ENCODE measurements around the gene TBC1D3B.
"Not testable (repeated sequence)": the region's sequence is repeated elsewhere in the genome, so short reads cannot be mapped to it uniquely, and the experiment has no call there.

Gene TBC1D3B

GRCh38 chr17:36136439-36136838 lies 40.0 kb downstream of the TBC1D3B start:
- DNase-seq = no peak
- in situ Hi-C loops (cut with MboI; ENCODE audit: low pct_unique_long_range_greater_than_20kb, low sequenced_read_pairs) = no loop called here

GRCh38 chr17:36136036-36136435 lies 40.4 kb downstream of the TBC1D3B start:
- in situ Hi-C loops (cut with MboI; ENCODE audit: low pct_unique_long_range_greater_than_20kb, low sequenced_read_pairs) = no loop called here
- DNase-seq = no peak

- in situ Hi-C loops (cut with MboI; ENCODE audit: low pct_unique_long_range_greater_than_20kb, low sequenced_read_pairs) = no loop called here
- DNase-seq = no peak
Observed at GRCh38 chr17:36135465-36135864, 41.0 kb downstream of the TBC1D3B start.

GRCh38 chr17:36133602-36134236 lies 42.7 kb downstream of the TBC1D3B start:
- no peak for DNase-seq
- in situ Hi-C loops (cut with MboI; ENCODE audit: low pct_unique_long_range_greater_than_20kb, low sequenced_read_pairs) = no loop called here

- no peak for DNase-seq
- in situ Hi-C loops (cut with MboI; ENCODE audit: low pct_unique_long_range_greater_than_20kb, low sequenced_read_pairs) = no loop called here
Observed at GRCh38 chr17:36132421-36132831, 44.0 kb downstream of the TBC1D3B start.

GRCh38 chr17:36131931-36132330 lies 44.5 kb downstream of the TBC1D3B start:
- in situ Hi-C loops (cut with MboI; ENCODE audit: low pct_unique_long_range_greater_than_20kb, low sequenced_read_pairs) = no loop called here
- DNase-seq = no peak

- in situ Hi-C loops (cut with MboI; ENCODE audit: low pct_unique_long_range_greater_than_20kb, low sequenced_read_pairs) = no loop called here
- DNase-seq = peak; percentile 23
Observed at GRCh38 chr17:36131421-36131820, 45.0 kb downstream of the TBC1D3B start.

- DNase-seq = no peak
Observed at GRCh38 chr17:36130346-36130745, 46.1 kb downstream of the TBC1D3B start.

GRCh38 chr17:36129616-36130015 lies 46.8 kb downstream of the TBC1D3B start:
- no peak for DNase-seq
- in situ Hi-C loops (cut with MboI; ENCODE audit: low pct_unique_long_range_greater_than_20kb, low sequenced_read_pairs) = no loop called here

More at GRCh38 chr17:36130346-36130745, 46.1 kb downstream of the TBC1D3B start:
- in situ Hi-C loops (cut with MboI; ENCODE audit: low pct_unique_long_range_greater_than_20kb, low sequenced_read_pairs) = no loop called here

- in situ Hi-C loops (cut with MboI; ENCODE audit: low pct_unique_long_range_greater_than_20kb, low sequenced_read_pairs) = no loop called here
Observed at GRCh38 chr17:36128411-36128978, 47.9 kb downstream of the TBC1D3B start.

GRCh38 chr17:36127911-36128310 lies 48.5 kb downstream of the TBC1D3B start:
- no peak for DNase-seq
- in situ Hi-C loops (cut with MboI; ENCODE audit: low pct_unique_long_range_greater_than_20kb, low sequenced_read_pairs) = no loop called here

More at GRCh38 chr17:36128411-36128978, 47.9 kb downstream of the TBC1D3B start:
- no peak for DNase-seq

GRCh38 chr17:36127199-36127893 lies 49.1 kb downstream of the TBC1D3B start:
- in situ Hi-C loops (cut with MboI; ENCODE audit: low pct_unique_long_range_greater_than_20kb, low sequenced_read_pairs) = no loop called here
- no peak for DNase-seq

GRCh38 chr17:36124879-36125824 lies 51.3 kb downstream of the TBC1D3B start:
- no peak for DNase-seq
- in situ Hi-C loops (cut with MboI; ENCODE audit: low pct_unique_long_range_greater_than_20kb, low sequenced_read_pairs) = loop anchor here (25.0 kb wide), 1 partner anchor 87 kb away; the partner anchor contains the start of gene CCL4L2

- DNase-seq = no peak
- in situ Hi-C loops (cut with MboI; ENCODE audit: low pct_unique_long_range_greater_than_20kb, low sequenced_read_pairs) = loop anchor here (25.0 kb wide), 1 partner anchor 89 kb away; the partner anchor contains the start of gene CCL4L2
Observed at GRCh38 chr17:36123431-36123830, 53.0 kb downstream of the TBC1D3B start.

- not testable (repeated sequence) for DNase-seq
- in situ Hi-C loops (cut with MboI; ENCODE audit: low pct_unique_long_range_greater_than_20kb, low sequenced_read_pairs) = loop anchor here (25.0 kb wide), 1 partner anchor 91 kb away; the partner anchor contains the start of gene CCL4L2
Observed at GRCh38 chr17:36121099-36121498, 55.3 kb downstream of the TBC1D3B start.

- in situ Hi-C loops (cut with MboI; ENCODE audit: low pct_unique_long_range_greater_than_20kb, low sequenced_read_pairs) = loop anchor here (25.0 kb wide), 1 partner anchor 92 kb away; the partner anchor contains the start of gene CCL4L2
- no peak for DNase-seq
Observed at GRCh38 chr17:36120221-36120620, 56.2 kb downstream of the TBC1D3B start.

GRCh38 chr17:36118477-36119353 lies 57.7 kb downstream of the TBC1D3B start:
- DNase-seq = no peak
- in situ Hi-C loops (cut with MboI; ENCODE audit: low pct_unique_long_range_greater_than_20kb, low sequenced_read_pairs) = loop anchor here (25.0 kb wide), 1 partner anchor 94 kb away; the partner anchor contains the start of gene CCL4L2
